Measurements from ENCODE around the gene DLG2. TPM values are rescaled to one million over a fixed set of nuclear protein-coding genes. Genes with fewer than 3 reads are reported as not detected.
"Not testable (repeated sequence)": the region's sequence is repeated elsewhere in the genome, so short reads cannot be mapped to it uniquely, and the experiment has no call there.

DLG2 gene
- polyA plus RNA-seq, 3 donors = 0.24 to 0.39 TPM; not detected in 1

DNA sequence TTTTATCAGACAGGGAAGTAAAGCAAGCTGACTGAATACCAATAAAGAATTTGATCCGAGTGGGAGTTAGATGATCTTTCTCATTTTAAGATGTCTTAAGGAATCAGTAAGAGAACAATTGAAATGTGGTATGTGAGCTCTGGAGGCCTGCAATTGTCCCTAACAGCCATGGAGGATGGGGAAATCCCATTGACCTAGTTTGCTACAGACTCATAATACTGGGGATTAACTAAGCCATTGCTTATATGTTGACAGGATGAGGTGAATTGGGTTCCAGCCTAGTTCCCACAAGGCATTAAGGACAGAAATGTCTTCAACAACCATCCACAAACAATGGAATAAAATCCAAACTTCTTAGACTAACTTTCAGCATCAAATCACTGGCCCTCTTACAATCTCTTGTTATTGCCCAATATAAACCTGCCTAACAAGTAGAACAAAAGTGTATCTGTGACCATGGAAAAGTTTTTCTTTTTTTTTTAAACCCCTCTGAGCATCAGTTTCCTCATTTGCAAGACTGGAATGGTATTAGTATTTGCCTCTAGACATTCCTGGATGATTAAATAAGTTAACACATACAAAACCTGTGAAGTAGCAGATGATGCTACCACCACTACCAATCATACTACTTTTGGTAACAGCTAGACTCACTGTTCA is 773.2 kb downstream of the DLG2 start:
- Mint-ChIP-seq H3K4me1 (no peaks in the 10 kb centered on the region), H3K4me3 (no peak overlapping the region), H3K9me3 (peaks cover 0 to 5% (median 2%) of the 10 kb centered on the region in 7 donors), H3K36me3 (no peaks in the 10 kb centered on the region), H3K27ac (no peak overlapping the region), H3K27me3 (ENCODE audit: low read depth in 3 of 3) (no peaks in the 10 kb centered on the region)
- intact Hi-C loops (cut with micrococcal nuclease) = no loop called here
- no peaks in the 10 kb centered on the region for H3K27me3 ChIP-seq (ENCODE audit: control insufficient read depth in 2 of 2, insufficient read depth in 2 of 2, low read length in 2 of 2)
- H3K4me1 ChIP-seq (ENCODE audit: control insufficient read depth in 1 of 2, insufficient read depth in 2 of 2, low read length in 2 of 2) = no peaks in the 10 kb centered on the region
- no peaks in the 10 kb centered on the region for H3K36me3 ChIP-seq (replicated peaks in 1 of 2; ENCODE audit: control insufficient read depth in 1 of 2, insufficient read depth in 2 of 2, low read length in 2 of 2)
- WGBS (ENCODE audit: insufficient coverage) = 86% methylated on average over 1 of the region's 1 CpG
- H3K4me2 ChIP-seq (replicated peaks; ENCODE audit: extremely low read depth, low read length, poor library complexity, severe bottlenecking) = no peak overlapping the region
- no peak overlapping the region for H2AFZ ChIP-seq (ENCODE audit: insufficient read depth, low read depth, low read length, poor library complexity, severe bottlenecking)
- H4K20me1 ChIP-seq (ENCODE audit: insufficient read depth, low read length) = no peaks in the 10 kb centered on the region
- no peaks in the 10 kb centered on the region for H3K79me2 ChIP-seq (ENCODE audit: insufficient read depth, low read length)
- TF ChIP-seq, protein P1, sequence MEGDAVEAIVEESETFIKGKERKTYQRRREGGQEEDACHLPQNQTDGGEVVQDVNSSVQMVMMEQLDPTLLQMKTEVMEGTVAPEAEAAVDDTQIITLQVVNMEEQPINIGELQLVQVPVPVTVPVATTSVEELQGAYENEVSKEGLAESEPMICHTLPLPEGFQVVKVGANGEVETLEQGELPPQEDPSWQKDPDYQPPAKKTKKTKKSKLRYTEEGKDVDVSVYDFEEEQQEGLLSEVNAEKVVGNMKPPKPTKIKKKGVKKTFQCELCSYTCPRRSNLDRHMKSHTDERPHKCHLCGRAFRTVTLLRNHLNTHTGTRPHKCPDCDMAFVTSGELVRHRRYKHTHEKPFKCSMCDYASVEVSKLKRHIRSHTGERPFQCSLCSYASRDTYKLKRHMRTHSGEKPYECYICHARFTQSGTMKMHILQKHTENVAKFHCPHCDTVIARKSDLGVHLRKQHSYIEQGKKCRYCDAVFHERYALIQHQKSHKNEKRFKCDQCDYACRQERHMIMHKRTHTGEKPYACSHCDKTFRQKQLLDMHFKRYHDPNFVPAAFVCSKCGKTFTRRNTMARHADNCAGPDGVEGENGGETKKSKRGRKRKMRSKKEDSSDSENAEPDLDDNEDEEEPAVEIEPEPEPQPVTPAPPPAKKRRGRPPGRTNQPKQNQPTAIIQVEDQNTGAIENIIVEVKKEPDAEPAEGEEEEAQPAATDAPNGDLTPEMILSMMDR (IDR thresholded peaks at IDR 0.05) = no peak
- no peak overlapping the region for H3K4me3 ChIP-seq (replicated peaks in 1 of 3; ENCODE audit: low read depth in 2 of 3, low read length in 3 of 3)
- H3K27ac ChIP-seq (ENCODE audit: low read depth in 1 of 2, low read length in 2 of 2) = no peak overlapping the region
- no peaks in the 10 kb centered on the region for H3K9me3 ChIP-seq (replicated peaks in 1 of 2; ENCODE audit: control insufficient read depth in 1 of 2, insufficient read depth in 1 of 2, low read length in 2 of 2)
- H3K9ac ChIP-seq (ENCODE audit: insufficient read depth, low read length, poor library complexity, severe bottlenecking) = no peak overlapping the region
- no peak for DNase-seq

GRCh38 chr11:84847842-84848241 is 779.3 kb downstream of the DLG2 start:
- Histone ChIP-seq H3K4me1 (ENCODE audit: control insufficient read depth in 1 of 2, insufficient read depth in 2 of 2, low read length in 2 of 2) (no peaks in the 10 kb centered on the region), H3K27me3 (ENCODE audit: control insufficient read depth in 2 of 2, insufficient read depth in 2 of 2, low read length in 2 of 2) (no peaks in the 10 kb centered on the region), H3K79me2 (ENCODE audit: insufficient read depth, low read length) (no peaks in the 10 kb centered on the region), H4K20me1 (ENCODE audit: insufficient read depth, low read length) (no peaks in the 10 kb centered on the region), H3K27ac (ENCODE audit: low read depth in 1 of 2, low read length in 2 of 2) (no peak overlapping the region), H3K4me3 (replicated peaks in 1 of 3; ENCODE audit: low read depth in 2 of 3, low read length in 3 of 3) (no peak overlapping the region), H3K9me3 (replicated peaks in 1 of 2; ENCODE audit: control insufficient read depth in 1 of 2, insufficient read depth in 1 of 2, low read length in 2 of 2) (no peaks in the 10 kb centered on the region), H3K9ac (ENCODE audit: insufficient read depth, low read length, poor library complexity, severe bottlenecking) (no peak overlapping the region), H2AFZ (ENCODE audit: insufficient read depth, low read depth, low read length, poor library complexity, severe bottlenecking) (no peak overlapping the region), H3K36me3 (replicated peaks in 1 of 2; ENCODE audit: control insufficient read depth in 1 of 2, insufficient read depth in 2 of 2, low read length in 2 of 2) (no peaks in the 10 kb centered on the region), H3K4me2 (replicated peaks; ENCODE audit: extremely low read depth, low read length, poor library complexity, severe bottlenecking) (no peak overlapping the region)
- no peak for DNase-seq
- Mint-ChIP-seq H3K36me3 (no peaks in the 10 kb centered on the region), H3K27ac (no peak overlapping the region), H3K27me3 (ENCODE audit: low read depth in 3 of 3) (no peaks in the 10 kb centered on the region), H3K4me1 (no peaks in the 10 kb centered on the region), H3K4me3 (no peak overlapping the region), H3K9me3 (peaks cover 0 to 5% (median 2%) of the 10 kb centered on the region in 7 donors)
- intact Hi-C loops (cut with micrococcal nuclease) = no loop called here
- TF ChIP-seq, protein P1 (IDR thresholded peaks at IDR 0.05) = no peak
- whole genome bisulfite sequencing (ENCODE audit: insufficient coverage) = 100% methylated on average over 1 of the region's 4 CpGs

DNA sequence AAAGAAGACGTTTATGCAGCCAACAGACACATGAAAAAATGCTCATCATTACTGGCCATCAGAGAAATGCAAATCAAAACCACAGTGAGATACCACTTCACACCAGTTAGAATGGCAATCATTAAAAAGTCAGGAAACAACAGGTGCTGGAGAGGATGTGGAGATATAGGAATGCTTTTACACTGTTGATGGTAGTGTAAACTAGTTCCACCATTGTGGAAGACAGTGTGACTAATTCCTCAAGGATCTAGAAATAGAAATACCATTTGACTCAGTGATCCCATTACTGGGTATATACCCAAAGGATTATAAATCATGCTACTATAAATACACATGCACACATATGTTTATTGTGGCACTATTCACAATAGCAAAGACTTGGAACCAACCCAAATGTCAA is 786.9 kb downstream of the DLG2 start:
- WGBS (ENCODE audit: insufficient coverage) = no CpG with 5 or more reads among the region's 1 CpG
- H3K9me3 ChIP-seq (replicated peaks in 1 of 2; ENCODE audit: control insufficient read depth in 1 of 2, insufficient read depth in 1 of 2, low read length in 2 of 2); H3K4me1 Mint-ChIP-seq; intact Hi-C loops (cut with micrococcal nuclease); H2AFZ ChIP-seq (ENCODE audit: insufficient read depth, low read depth, low read length, poor library complexity, severe bottlenecking); H3K9ac ChIP-seq (ENCODE audit: insufficient read depth, low read length, poor library complexity, severe bottlenecking); DNase-seq; H3K4me3 ChIP-seq (replicated peaks in 1 of 3; ENCODE audit: low read depth in 2 of 3, low read length in 3 of 3); H3K36me3 ChIP-seq (replicated peaks in 1 of 2; ENCODE audit: control insufficient read depth in 1 of 2, insufficient read depth in 2 of 2, low read length in 2 of 2); H3K27ac ChIP-seq (ENCODE audit: low read depth in 1 of 2, low read length in 2 of 2); H3K27me3 Mint-ChIP-seq (ENCODE audit: low read depth in 3 of 3); H3K27ac Mint-ChIP-seq; H3K79me2 ChIP-seq (ENCODE audit: insufficient read depth, low read length); H3K27me3 ChIP-seq (ENCODE audit: control insufficient read depth in 2 of 2, insufficient read depth in 2 of 2, low read length in 2 of 2); H3K4me1 ChIP-seq (ENCODE audit: control insufficient read depth in 1 of 2, insufficient read depth in 2 of 2, low read length in 2 of 2); H3K36me3 Mint-ChIP-seq; H4K20me1 ChIP-seq (ENCODE audit: insufficient read depth, low read length); H3K4me3 Mint-ChIP-seq; H3K9me3 Mint-ChIP-seq; H3K4me2 ChIP-seq (replicated peaks; ENCODE audit: extremely low read depth, low read length, poor library complexity, severe bottlenecking): not testable (repeated sequence)

Measured in CD14-positive monocyte (primary cell).